Measurements from ENCODE around the gene LDB2. TPM values are rescaled to one million over a fixed set of nuclear protein-coding genes. Genes with fewer than 3 reads are reported as not detected.

The LDB2 gene
- total RNA-seq, 1 donor: 85.9 TPM

- no peak for TF ChIP-seq CTCF (IDR thresholded peaks at IDR 0.05; ENCODE audit: insufficient read depth, low read length)
- DNase-seq (ENCODE audit: low read depth): no peak
- no peak overlapping the region for H3K4me3 ChIP-seq (ENCODE audit: low read depth, low read length)
Observed at GRCh38 chr4:16826406-16826910, 72.0 kb downstream of the LDB2 start.

- TF ChIP-seq CTCF (IDR thresholded peaks at IDR 0.05; ENCODE audit: insufficient read depth, low read length): no peak
- H3K4me3 ChIP-seq (ENCODE audit: low read depth, low read length): no peak overlapping the region
- DNase-seq (ENCODE audit: low read depth): no peak
Observed at GRCh38 chr4:16824278-16824806, 74.1 kb downstream of the LDB2 start.

- no peak overlapping the region for H3K4me3 ChIP-seq (ENCODE audit: low read depth, low read length)
- no peak for DNase-seq (ENCODE audit: low read depth)
- TF ChIP-seq CTCF (IDR thresholded peaks at IDR 0.05; ENCODE audit: insufficient read depth, low read length): no peak
Observed at GRCh38 chr4:16820329-16820728, 78.1 kb downstream of the LDB2 start.

- no peak overlapping the region for H3K4me3 ChIP-seq (ENCODE audit: low read depth, low read length)
- no peak for DNase-seq (ENCODE audit: low read depth)
Observed at GRCh38 chr4:16819652-16820051, 78.8 kb downstream of the LDB2 start.

GRCh38 chr4:16818005-16818404 lies 80.4 kb downstream of the LDB2 start:
- no peak overlapping the region for H3K4me3 ChIP-seq (ENCODE audit: low read depth, low read length)
- no peak for TF ChIP-seq CTCF (IDR thresholded peaks at IDR 0.05; ENCODE audit: insufficient read depth, low read length)
- DNase-seq (ENCODE audit: low read depth): no peak

More at GRCh38 chr4:16819652-16820051, 78.8 kb downstream of the LDB2 start:
- no peak for TF ChIP-seq CTCF (IDR thresholded peaks at IDR 0.05; ENCODE audit: insufficient read depth, low read length)

GRCh38 chr4:16817286-16817685 lies 81.2 kb downstream of the LDB2 start:
- no peak for TF ChIP-seq CTCF (IDR thresholded peaks at IDR 0.05; ENCODE audit: insufficient read depth, low read length)

GRCh38 chr4:16814361-16814760 lies 84.1 kb downstream of the LDB2 start:
- H3K4me3 ChIP-seq (ENCODE audit: low read depth, low read length): no peak overlapping the region
- TF ChIP-seq CTCF (IDR thresholded peaks at IDR 0.05; ENCODE audit: insufficient read depth, low read length): no peak
- no peak for DNase-seq (ENCODE audit: low read depth)

More at GRCh38 chr4:16817286-16817685, 81.2 kb downstream of the LDB2 start:
- DNase-seq (ENCODE audit: low read depth): no peak
- no peak overlapping the region for H3K4me3 ChIP-seq (ENCODE audit: low read depth, low read length)
